Subcutaneous abdominal adipose tissue (tissue), 5 donors: ENCODE data around the gene MBD4.
"Not testable (repeated sequence)": the region's sequence is repeated elsewhere in the genome, so short reads cannot be mapped to it uniquely, and the experiment has no call there.

Experiments
- H3K27ac ChIP-seq: one replicate; pipeline ENCODE4 v1.7.0; 2013; ENCODE audit warnings: low read depth, mild to moderate bottlenecking, inconsistent platforms, low read length, moderate library complexity
- H3K27me3 ChIP-seq, 5 donors: one replicate each; pipeline ENCODE4 v1.7.0; 2013; ENCODE audit warnings: low read length in 5 of 5, inconsistent platforms in 1 of 5; ENCODE audit not compliant: control insufficient read depth in 5 of 5, insufficient read depth in 4 of 5
- H3K36me3 ChIP-seq, 5 donors: one replicate each; pipeline ENCODE4 v1.7.0; 2013; ENCODE audit warnings: low read length in 5 of 5; ENCODE audit not compliant: control insufficient read depth in 5 of 5, insufficient read depth in 5 of 5
- H3K4me1 ChIP-seq, 5 donors: one replicate each; pipeline ENCODE4 v1.7.0; 2013; ENCODE audit warnings: low read length in 5 of 5, mild to moderate bottlenecking in 3 of 5, moderate library complexity in 1 of 5; ENCODE audit not compliant: control insufficient read depth in 5 of 5, insufficient read depth in 5 of 5
- H3K4me3 ChIP-seq, 5 donors: one replicate each; pipeline ENCODE4 v1.7.0; 2013; ENCODE audit warnings: low read length in 5 of 5, low read depth in 1 of 5
- H3K9ac ChIP-seq, 5 donors: one replicate each; pipeline ENCODE4 v1.7.0; 2013; ENCODE audit warnings: low read length in 5 of 5, mild to moderate bottlenecking in 4 of 5, moderate library complexity in 3 of 5
- H3K9me3 ChIP-seq, 5 donors: one replicate each; pipeline ENCODE4 v1.7.0; 2013; ENCODE audit warnings: low read length in 5 of 5; ENCODE audit not compliant: control insufficient read depth in 5 of 5
- donor health status: healthy.
- donor health status: healthy.
- donor health status: healthy.
- donor health status: healthy.
- donor health status: healthy.

MBD4 gene

DNA sequence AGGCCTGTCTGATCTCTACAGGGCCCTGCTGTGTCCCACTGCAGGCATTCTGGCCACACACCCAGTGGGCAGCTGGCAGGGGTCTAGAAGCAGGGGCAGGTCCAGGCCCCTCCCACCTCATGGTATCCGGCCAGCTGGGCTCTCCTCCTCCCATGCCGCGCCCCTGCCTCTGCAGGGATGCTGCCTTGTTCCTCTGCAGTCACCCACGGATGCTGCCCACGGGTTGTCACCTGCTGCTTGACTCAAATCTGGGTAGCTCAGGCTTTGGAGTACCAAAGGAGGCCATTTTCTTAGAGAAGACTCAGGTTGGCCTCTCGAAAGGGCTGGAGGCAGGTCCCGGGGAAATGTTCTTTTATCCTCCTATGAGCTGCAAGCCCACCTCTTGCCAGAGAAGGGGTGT lies 36.3 kb downstream of the MBD4 start:
- Histone ChIP-seq H3K27ac (no peak overlapping the region), H3K4me3 (no peak overlapping the region), H3K36me3 (no peaks in the 10 kb centered on the region), H3K9ac (no peak overlapping the region), H3K4me1 (peaks cover 1 to 20% (median 18%) of the 10 kb centered on the region in 5 donors), H3K27me3 (no peaks in the 10 kb centered on the region), H3K9me3 (no peaks in the 10 kb centered on the region)

DNA sequence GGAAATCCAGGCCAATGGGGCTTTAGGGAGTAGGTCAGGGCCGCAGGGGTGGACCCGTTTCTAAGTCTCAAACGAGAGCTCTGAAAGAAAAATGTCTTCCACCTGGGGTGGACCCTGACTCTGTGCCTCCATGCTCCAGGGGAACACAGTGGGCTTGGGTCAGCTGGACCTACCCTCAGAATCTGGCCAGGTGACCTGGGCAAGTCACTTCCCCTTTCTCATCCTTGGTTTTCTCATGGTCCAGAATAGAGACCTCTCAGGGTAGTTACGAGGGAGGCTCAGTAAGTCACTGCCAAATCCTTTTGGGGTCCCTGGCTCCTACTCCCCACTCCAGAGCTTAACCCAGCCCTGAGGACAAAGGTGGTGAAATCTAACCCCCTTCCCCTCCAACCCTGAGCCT lies 37.1 kb downstream of the MBD4 start:
- H3K36me3 ChIP-seq: no peaks in the 10 kb centered on the region
- H3K27me3 ChIP-seq: no peaks in the 10 kb centered on the region
- no peaks in the 10 kb centered on the region for H3K9me3 ChIP-seq
- peak overlapping the region; percentile 46 for H3K27ac ChIP-seq
- H3K9ac ChIP-seq: no peak overlapping the region
- H3K4me1 ChIP-seq: peaks cover 1 to 28% (median 26%) of the 10 kb centered on the region in 5 donors
- H3K4me3 ChIP-seq: no peak overlapping the region

GRCh38 chr3:129402210-129402609 lies 37.5 kb downstream of the MBD4 start:
- Histone ChIP-seq H3K36me3 (peaks cover 0 to 4% (median 0%) of the 10 kb centered on the region in 5 donors), H3K9ac (no peak overlapping the region), H3K9me3 (no peaks in the 10 kb centered on the region), H3K4me1 (peaks cover 1 to 32% (median 30%) of the 10 kb centered on the region in 5 donors), H3K4me3 (no peak overlapping the region), H3K27ac (peak overlapping the region; percentile 46), H3K27me3 (no peaks in the 10 kb centered on the region)

GRCh38 chr3:129399895-129400357 lies 39.8 kb downstream of the MBD4 start:
- H3K4me1 ChIP-seq: peaks cover 3 to 36% (median 36%) of the 10 kb centered on the region in 5 donors
- peak overlapping the region; percentile 40 to 92 (median 87) for H3K4me3 ChIP-seq
- H3K27ac ChIP-seq: peak overlapping the region; percentile 88
- no peaks in the 10 kb centered on the region for H3K27me3 ChIP-seq
- H3K9me3 ChIP-seq: no peaks in the 10 kb centered on the region
- H3K36me3 ChIP-seq: peaks cover 0 to 16% (median 6%) of the 10 kb centered on the region in 5 donors
- peak overlapping the region in 3 of 5 donors; percentile 83 to 93 (median 86) for H3K9ac ChIP-seq

- no peaks in the 10 kb centered on the region for H3K9me3 ChIP-seq
- peak overlapping the region; percentile 88 for H3K27ac ChIP-seq
- H3K36me3 ChIP-seq: peaks cover 0 to 20% (median 6%) of the 10 kb centered on the region in 5 donors
- peak overlapping the region; percentile 77 to 92 (median 87) for H3K4me3 ChIP-seq
- peak overlapping the region; percentile 76 to 93 (median 86) for H3K9ac ChIP-seq
- no peaks in the 10 kb centered on the region for H3K27me3 ChIP-seq
- H3K4me1 ChIP-seq: peaks cover 3 to 41% (median 36%) of the 10 kb centered on the region in 5 donors
These were observed 40.4 kb downstream of the MBD4 start for GRCh38 chr3:129399145-129399894.

- Histone ChIP-seq H3K4me1 (peaks cover 3 to 46% (median 36%) of the 10 kb centered on the region in 5 donors), H3K9me3 (no peaks in the 10 kb centered on the region), H3K4me3 (peak overlapping the region; percentile 77 to 92 (median 87)), H3K27me3 (no peaks in the 10 kb centered on the region), H3K9ac (peak overlapping the region; percentile 76 to 93 (median 86)), H3K27ac (peak overlapping the region; percentile 88), H3K36me3 (peaks cover 0 to 24% (median 6%) of the 10 kb centered on the region in 5 donors)
These were observed 41.0 kb downstream of the MBD4 start for GRCh38 chr3:129398803-129399144.

GRCh38 chr3:129393760-129394564 lies 45.8 kb downstream of the MBD4 start:
- not testable (repeated sequence) for H3K4me3 ChIP-seq, H3K9me3 ChIP-seq, H3K9ac ChIP-seq, H3K27ac ChIP-seq, H3K27me3 ChIP-seq
- Histone ChIP-seq H3K4me1 (peaks cover 5 to 63% (median 29%) of the 10 kb centered on the region in 5 donors), H3K36me3 (peaks cover 0 to 67% (median 40%) of the 10 kb centered on the region in 5 donors)

- Histone ChIP-seq H3K27ac (no peak overlapping the region), H3K4me3 (no peak overlapping the region), H3K9ac (no peak overlapping the region), H3K4me1 (peaks cover 5 to 61% (median 22%) of the 10 kb centered on the region in 5 donors), H3K27me3 (no peaks in the 10 kb centered on the region), H3K36me3 (peaks cover 1 to 71% (median 43%) of the 10 kb centered on the region in 5 donors), H3K9me3 (no peaks in the 10 kb centered on the region)
These were observed 46.5 kb downstream of the MBD4 start for GRCh38 chr3:129393271-129393670.

- H3K4me3 ChIP-seq, H3K27me3 ChIP-seq, H3K27ac ChIP-seq, H3K9ac ChIP-seq, H3K9me3 ChIP-seq: not testable (repeated sequence)
- Histone ChIP-seq H3K36me3 (peaks cover 4 to 81% (median 49%) of the 10 kb centered on the region in 5 donors), H3K4me1 (peaks cover 4 to 61% (median 12%) of the 10 kb centered on the region in 5 donors)
These were observed 47.5 kb downstream of the MBD4 start for GRCh38 chr3:129392106-129392887.
